Fibroblast of peridontal ligament (primary cell): ENCODE measurements around the gene DBN1.
A peak's percentile ranks its signal among the peaks of the same experiment; 100 is the strongest.
"Not testable (repeated sequence)": the region's sequence is repeated elsewhere in the genome, so short reads cannot be mapped to it uniquely, and the experiment has no call there.

Experiments
- DNase-seq: peaks from one replicate; pipeline ENCODE4 v3.0.0-alpha.2; 2010; ENCODE audit errors: extremely low read depth

DBN1 gene

DNA sequence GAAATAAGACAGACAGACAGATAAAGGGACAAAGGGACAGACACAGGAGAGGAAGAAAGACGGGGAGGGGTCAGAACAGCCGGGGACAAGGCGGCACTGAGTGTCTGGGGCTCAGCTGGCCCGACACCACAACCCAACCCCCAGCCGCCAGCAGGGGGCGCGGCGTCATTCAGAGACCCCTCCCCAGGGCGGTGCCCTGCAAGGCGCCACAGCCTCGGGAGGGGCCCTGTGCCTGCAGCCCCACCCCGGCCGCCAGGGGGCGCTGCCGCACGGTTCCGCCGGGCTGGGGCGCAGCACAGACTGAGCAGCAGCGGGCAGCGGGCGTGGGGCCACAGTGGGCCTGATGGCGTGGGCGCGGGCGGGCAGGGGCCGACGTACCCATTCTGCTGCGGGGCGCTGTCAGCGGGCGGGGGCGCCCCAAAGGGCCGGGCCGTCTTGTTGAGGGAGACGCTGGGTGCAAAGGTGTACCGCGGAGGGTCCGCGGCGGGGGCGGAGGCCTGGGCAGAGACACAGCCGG is 18.1 kb upstream of the DBN1 start:
- no peak for DNase-seq

DNA sequence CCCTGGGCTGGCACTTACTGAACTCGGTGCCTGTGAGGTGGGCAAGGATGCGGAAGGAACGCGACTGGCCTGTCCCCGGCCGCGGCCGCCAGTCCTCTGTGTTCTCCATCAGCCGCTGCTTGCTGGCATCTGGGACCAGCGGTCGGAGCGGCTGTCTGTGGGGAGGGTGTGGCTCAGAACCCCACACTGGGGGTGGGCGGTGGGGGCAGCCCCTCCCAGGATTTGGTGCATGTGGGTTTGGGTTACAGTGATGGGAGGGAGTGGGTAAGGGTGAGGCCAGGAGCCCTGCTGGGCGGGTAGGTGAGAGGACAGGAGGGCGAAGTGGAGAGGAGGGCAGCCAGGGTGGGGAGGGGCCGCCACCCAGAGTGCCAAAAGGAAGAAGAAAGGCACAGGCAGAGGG is 17.6 kb upstream of the DBN1 start:
- no peak for DNase-seq

DNA sequence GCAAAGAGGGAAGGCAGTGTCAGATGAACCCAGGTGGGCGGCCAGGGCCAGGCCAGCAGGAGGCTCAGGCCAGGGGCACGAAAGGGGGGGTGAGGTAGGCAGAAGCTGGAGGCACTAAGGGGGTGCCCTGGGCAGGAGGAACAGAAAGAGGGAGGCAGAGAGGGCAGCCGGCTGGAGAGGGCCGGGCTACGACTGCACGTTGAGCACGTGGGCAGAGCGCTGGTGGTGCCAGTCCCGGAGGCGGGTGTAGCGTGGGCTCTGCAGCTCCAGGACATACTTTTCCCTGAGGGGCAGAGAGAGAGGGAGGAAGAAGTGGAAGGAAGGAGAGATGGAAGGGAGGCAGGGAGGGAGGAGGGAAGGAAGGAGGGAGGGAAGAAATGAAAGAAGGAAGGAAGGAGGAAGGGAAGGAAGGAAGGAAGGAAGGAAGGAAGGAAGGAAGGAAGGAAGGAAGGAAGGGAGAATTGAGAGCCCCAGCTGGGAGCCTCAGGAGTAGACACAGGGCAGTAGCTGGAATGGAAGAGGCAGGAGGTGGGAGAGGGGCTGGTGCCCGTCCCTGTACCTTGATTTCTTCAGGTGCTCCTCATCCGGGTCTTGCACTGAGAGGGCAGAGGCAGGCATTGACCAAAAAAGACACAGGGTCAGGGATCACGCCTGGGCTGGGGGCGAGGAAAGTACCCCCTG is 17.0 kb upstream of the DBN1 start:
- no peak for DNase-seq

DNA sequence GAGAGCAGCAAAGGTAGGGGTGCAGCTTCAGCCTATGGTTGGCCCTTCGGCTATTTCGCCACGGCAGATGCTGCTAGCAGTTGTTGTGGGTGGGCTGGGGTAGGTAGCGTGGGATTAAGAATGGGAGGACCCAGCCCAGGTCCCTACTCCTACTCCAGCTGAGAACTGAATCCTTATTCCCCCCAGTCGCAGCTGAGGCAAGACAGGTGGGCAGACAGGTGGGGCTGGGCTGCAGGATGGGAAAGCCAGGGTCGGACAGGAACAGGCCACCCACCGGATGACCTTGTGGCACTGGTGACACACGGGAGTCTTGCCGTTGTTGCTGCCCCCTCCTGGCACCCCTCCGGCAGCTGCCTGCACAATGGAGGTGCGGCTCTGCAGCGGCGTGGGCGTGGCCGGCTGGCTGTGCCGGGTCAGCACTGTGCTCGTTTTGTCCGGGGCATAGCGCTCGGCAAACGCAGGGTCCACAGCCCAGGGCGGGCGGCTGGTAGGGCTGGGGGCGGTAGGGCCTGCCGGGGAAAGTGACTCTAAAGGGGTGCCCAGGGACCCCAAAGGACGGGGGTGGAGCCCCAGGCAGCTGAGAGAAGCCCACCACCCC is 15.8 kb upstream of the DBN1 start:
- no peak for DNase-seq

DNA sequence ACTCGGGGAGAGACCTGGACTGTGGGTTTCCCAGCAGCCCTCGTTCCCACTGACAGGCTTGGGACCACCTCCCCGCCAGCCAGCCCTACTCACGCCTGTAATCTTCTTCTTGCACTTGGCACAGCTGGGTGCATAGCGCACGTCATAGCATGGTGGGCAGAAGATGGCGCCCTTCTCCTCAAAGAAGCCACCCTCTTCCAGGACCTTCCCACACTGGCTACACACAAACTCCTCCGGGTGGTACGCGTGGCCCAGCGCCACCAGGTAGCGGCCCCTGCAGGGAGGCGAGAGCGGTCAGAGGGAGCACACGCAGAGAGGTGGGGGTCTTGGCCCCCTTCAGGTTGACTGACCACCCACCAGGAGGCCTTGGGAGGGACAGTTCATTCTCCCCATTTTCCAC is 14.5 kb upstream of the DBN1 start:
- DNase-seq, result no peak

DNA sequence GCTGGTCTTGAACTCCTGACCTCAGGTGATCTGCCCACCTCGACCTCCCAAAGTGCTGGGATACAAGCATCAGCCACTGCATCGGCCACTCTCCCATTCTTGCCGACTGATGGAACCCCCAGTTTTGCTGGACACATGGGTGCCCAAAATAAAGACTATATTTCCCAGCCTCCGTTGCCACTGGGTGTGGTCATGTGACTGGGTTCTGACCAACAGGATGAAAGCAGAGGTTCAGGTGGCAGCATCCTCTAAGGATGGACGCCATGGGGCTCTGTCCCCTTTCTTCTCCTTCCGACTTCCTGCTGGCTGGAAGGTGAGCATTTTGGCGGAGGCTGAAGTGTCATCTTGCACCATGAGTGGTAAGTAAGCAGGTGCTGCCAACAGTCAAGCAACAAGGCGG is 13.7 kb upstream of the DBN1 start:
- no peak for DNase-seq

DNA sequence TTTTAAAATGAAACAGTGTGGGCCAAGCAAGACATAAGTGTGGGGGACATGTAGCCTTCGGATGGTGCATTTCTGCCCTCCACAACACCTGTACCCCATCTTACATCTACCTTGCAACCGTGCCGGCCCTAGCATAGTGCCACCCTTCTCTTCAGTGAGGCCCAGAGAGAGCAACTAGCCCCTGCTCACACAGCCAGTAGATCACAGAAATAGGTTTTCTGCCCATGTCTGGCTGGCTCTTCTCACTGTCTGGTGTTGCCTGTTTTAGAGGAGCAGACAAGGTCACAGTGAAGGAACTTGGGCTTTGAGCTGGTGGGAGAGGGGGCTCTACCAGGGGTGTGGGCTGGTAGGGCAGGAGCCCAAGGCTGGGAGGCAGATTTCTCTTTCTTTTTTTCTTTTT is 12.8 kb upstream of the DBN1 start:
- DNase-seq, result no peak

DNA sequence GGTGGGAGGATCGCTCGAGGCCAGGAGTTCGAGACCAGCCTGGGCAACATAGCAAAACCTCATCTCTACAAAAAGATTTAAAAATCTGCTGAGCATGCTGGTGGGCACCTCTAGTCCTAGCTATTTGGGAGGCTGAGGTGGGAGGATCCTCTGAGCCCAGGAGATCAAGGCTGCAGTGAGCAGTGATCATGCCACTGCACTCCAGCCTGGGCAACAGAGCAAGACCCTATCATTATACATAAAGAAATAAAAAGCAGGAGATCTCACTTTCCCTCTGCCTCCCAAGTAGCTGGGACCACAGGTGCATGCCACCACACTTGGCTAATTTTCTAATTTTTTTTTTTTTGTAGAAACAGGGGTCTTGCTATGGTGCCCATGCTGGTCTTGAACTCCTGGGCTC is 12.3 kb upstream of the DBN1 start:
- not testable (repeated sequence) for DNase-seq

DNA sequence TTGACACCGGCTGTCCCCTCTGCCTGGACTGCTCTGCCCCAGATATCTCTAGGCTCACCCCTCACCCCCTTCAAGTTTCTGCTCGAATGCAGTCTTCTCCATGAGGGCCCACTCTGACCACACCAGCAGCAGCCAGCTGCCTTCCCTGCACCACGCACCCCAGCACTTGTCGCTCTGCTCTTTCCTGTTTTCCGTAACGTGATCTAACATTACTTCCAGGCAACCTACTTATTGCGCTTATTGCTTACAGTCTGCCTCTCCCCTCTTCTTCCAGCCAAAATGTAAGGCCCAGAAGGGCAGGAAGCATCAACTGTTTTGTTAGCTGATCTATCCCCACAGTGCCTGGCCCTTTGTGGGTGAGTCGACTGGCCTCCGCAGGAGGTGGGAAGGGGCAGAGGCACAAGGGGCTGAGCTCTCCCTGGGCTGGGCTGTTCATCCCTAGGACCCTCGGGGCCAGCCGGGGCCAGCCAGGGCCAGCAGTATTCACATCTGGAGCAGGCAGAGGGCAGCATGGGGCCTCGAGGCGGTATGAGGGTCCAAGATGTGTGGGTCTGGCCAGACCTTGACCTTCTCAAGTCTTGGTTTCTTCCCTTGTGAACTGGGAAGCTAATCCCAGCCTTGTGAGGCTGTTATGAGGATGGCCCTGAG is 11.6 kb upstream of the DBN1 start:
- no peak for DNase-seq

DNA sequence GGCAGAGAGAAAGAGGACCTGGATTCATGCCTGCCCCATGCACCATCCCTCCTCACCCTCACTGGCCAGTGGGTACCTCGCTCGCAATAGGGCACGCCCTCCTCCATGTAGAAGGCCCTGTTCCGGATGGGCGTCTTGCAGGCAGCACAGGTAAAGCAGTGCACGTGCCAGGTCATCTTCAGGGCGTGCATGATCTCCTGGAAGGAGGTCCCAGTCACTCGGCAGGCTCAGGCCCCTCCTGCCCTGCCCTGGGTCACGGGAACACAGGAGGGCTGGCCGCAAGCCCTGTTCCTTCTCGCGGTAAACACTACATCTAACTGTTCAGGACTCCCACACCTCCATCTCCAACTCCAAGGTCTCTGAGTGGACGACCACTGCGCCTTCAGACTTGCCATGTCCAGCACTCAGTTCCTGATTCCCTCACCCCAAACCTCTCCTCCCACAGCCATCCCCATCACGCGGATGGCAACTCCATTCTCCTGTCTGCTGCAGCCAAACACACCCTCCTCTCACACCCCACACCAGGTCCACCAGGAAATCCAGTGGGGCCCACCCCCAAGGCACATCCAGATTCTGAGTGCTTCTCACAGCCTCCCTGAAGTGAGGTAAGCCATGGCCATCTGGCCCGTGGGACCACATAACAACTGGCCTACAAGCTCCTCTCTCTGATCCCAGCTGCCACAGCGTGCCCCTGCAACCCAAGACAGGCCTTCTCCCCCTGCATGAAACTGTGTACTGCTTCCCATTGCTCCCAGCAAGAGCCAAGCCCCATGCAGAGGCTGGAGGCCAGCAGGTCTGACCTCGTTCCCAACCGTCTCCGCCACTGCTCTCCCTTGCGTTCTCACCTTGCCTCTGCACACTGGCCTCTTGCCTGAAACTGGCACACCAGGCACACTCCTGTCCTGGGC is 10.8 kb upstream of the DBN1 start:
- DNase-seq, result no peak

DNA sequence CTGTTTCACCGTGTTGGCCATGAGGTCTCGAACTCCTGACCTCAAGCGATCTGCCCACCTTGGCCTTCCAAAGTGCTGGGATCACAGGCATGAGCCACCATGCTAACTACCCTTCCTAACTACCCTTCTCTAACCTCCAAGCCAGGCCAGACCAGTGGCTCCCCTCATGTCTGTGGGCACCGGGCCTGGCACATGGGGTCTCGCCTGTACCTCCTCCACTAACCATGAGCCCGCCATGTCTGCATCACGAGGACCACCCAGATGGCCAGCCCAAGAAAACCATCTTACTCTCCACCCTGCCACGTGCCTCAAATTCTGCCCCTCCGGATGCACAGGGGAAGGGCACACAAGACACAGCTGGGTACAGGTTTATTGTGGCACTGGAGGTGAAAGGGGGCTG is 9.6 kb upstream of the DBN1 start:
- DNase-seq, result no peak

DNA sequence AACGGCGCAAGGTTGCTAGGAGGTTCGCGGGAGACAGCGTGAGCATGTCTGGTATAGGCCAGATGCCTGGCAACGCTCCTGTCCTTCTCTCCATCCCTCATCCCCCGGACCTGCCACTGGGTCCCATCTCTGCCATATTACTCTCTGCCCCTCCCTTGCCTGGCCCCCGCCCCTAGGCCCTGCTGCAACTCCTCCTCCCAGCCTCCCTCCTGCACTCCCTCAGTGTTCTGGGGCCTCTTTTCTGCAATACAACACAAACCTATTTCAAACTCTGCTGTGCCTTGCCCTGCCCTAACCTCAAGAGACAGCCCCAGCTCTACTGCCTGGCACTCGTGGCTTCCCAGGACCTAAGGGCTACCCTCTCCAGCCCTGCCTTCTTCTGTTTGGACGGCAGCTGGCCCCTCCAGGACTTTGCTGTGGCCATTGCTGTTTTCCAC is 8.9 kb upstream of the DBN1 start:
- DNase-seq, result no peak

DNA sequence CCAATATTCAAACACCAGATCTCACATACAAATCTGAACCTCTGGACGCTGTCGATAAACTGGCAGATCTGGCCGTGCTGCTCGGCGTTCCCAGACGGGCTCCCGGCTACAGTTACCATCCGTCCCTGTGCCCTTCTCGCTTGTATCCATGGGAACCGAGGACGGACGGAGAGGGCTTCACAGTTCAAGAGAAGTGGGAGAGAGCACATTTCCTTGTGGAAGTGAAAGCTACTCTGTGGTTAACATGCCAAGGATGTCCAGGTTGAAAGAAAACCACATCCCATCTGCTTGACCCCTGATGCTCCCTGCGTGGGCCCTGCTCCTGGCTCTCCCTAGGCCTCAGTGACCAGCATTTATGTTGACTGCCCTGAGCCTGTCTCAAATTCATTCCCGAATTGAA is 6.3 kb upstream of the DBN1 start:
- no peak for DNase-seq

DNA sequence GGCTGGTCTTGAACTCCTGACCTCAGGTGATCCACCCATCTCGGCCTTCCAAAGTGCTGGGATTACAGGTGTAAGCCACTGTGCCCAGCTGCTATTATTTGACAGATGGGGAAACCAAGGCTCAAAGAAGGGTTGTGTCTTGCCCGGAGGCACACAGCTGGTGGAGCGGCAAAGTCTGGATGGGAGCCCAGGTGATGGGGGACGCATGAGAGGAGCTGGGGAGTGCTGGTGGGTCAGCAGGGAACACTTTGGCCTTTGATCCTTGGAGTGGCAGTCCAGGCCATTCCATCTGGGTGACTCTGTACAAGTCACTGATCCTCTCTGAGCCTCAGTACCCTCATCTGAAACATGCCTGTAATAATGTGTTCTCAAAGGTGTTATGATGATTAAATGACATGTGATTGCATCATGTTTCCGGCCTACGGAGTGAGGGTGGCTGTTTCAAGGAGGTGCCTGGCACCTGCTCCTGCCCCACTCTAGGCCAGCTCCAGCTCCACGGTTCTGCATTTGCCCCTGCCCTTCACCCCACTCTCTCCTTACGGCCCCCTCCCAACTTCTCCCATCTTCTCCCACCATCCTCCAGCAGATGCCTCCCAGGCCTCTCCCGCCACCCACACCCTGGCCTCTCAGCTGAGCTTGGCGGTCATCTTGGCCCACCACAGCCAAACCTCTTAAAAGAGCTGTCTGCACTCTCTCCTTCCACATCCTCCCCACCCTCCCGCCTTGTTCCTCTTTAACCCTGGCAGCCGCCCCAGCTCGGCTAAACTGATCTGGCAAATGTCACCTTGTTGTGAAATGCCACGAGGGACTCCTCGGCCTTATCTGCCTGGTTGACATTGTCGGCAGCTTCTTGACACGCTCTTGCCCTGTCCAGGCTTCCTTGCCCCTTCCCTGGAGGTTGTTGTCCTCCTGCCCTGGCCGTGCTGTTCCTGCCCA is 5.5 kb upstream of the DBN1 start:
- no peak for DNase-seq

DNA sequence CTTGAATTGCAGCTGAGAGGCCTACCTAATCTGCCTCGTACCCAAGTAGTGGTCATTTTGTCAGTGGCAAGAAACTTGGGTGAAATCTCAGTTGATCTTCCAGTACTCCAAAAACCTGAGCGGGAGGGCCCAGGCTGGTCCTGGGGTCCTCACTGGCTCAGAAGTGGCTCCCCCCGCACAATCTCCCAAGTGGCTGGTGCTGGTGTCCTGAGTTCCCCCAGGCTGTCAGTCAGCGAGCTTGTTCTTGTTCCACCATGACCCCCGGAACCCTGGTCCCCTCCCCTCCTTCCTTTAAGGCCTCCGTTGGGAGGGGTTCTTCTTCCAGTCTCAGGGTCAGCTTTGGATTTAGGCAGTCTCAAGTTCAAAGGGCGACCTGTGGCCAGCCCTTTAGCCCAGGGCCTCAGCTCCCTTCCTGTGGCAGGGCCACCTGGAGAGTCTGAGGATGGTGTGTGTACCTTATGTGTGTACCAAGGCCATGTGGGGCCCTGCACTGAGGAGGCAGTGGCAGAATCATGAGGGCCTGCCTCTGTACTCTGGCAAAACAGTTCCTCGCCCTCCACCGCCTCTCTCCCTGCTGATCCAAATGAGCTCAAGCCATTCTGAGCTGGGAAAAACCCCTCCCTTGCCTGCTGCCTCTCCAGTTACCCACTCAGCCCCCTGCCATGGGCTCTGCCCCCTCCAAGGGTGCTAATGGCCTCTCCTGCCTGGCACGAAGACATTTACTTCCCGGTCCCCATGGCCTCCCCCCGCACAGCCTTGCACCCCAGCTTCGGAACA is 4.5 kb upstream of the DBN1 start:
- DNase-seq, result no peak

DNA sequence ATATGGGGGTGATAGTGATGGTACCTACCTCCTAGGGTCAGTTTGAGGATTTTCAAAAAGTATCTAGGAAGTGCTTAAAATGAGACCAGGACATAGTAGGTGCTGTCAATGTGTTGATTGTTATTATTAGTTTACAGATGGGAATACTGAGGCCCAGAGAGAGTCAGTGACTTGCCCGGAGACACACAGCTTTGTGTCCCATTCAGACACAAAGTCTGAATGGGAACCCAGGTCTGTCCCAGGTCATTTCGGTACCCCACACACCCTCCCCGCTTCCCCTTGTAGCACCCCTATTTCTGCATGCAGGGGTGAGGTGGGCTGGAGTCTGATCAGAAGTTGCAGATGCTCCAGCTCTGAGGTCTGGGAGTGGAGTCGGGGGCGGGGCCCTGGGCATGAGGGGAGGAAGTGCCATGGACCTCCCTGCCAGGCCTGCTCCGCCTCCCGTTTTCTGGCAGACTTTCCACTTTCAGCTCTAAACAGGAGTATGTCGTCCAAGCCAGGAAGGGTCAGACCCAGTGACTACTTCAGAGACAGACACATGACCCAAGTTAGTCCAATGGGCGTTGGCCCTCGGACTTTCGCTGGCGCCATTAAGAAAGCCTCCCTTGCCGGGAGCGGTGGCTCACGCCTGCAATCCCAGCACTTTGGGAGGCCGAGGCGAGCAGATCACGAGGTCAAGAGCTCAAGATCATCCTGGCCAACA is 3.2 kb upstream of the DBN1 start:
- peak; percentile 66 for DNase-seq

DNA sequence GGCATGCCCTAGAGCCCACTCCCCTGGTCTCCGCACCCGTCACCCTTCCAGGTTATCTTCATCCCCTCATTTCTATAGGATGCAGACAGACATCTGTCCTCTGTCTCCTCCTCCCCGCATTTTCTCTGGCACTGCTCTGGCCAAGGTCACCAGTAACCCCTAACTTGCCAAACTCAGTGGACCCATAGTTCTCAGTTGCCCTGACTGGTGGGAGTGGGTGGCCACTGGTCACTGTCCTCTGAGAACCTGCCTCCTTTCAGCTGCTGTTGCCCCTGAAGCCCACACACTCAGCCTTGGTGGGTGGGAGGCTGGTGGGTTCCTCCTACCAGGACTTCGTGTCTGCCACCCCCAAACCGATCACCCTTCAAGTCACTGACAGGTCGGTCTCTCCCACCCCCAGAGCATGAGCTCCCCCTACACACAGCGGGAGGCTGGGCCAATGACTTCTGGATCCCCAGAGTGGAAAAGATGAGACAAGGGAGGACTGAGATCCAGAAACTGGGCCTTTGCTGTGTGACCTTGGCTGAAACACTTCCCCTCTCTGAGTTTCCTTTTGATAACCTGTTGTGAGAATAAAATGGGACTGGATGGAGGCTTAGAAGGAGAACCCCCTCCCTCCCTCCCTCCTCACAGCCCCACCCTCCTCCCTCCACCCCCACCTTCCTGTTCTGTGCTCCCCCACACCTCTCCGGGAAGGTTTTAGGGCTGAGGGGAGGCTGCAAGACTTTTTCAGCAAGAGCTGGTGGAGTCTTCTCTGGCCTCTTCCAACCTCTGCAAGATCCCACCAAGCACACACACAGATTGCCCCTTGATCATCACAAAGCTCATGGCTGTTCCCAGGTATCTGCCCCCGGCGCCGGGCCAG is 2.4 kb upstream of the DBN1 start:
- no peak for DNase-seq

DNA sequence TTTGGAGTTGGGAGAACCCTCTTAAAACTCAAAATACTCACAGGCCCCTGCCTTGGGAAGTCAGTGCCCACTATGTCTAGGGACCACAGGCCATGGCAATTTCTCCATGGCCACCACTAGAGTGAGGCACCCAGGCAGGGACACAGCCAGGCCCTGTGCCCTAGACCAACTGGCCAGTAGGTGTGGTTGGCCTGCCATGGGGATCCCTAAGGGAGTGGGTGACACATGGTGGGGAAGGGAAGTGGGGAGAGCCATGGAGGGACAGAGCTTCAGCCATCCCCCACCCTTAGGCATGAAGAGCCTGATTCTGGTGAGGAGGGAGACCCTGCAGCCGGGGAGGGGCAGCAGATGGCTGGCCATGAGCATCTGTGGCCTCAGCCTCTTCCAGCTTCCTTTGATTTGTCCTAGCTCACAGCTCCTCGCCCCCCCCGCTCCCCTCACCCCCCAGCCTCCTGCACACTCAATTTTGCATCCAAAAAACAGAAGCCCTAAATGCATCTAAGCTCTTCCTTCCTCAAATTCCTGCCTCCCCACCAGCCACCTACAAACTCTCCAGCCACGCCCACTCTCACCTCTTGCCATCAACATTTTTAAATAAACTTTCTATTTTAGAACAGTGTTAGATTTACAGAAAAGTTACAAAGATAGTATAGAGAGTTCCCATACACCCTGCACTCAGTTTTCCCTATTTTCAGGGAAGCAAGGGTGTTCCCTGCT is 1.6 kb upstream of the DBN1 start:
- no peak for DNase-seq
